PC-3 (cell line): Measurements from ENCODE around the gene DLG2. TPM values are rescaled to one million over a fixed set of nuclear protein-coding genes. Genes with fewer than 3 reads are reported as not detected.
"Not testable (repeated sequence)": the region's sequence is repeated elsewhere in the genome, so short reads cannot be mapped to it uniquely, and the experiment has no call there.

Experiments used
- ATAC-seq: fragments of 200-7000 bp; cut with Tn5 transposase; 2 replicates; pipeline ENCODE4 v1.9.1; 2020; ENCODE audit warnings: mild to moderate bottlenecking, moderate library complexity
- BruUV-seq: library from RNA; stranded (reverse); fragments of 400-500 nt; replicated peaks from 2 replicates; lab custom pipeline; 2021; lab: Mats Ljungman, UMichigan
- CTCF ChIA-PET: fragments of 300-600 bp; sonication (Branson Sonifier 250); formaldehyde crosslinking; loops from one replicate; lab custom pipeline; 2022; ENCODE audit warnings: antibody characterized with exemption; lab: Charles Lee
- POLR2A ChIA-PET: fragments of 300-600 bp; sonication (Branson Sonifier 250); formaldehyde crosslinking; loops from one replicate; lab custom pipeline; 2022; ENCODE audit warnings: antibody characterized with exemption; ENCODE audit not compliant: unreplicated experiment; lab: Charles Lee
- DNase-seq: peaks from one replicate; pipeline ENCODE4 v3.0.0-alpha.2; 2015
- H2AFZ ChIP-seq: fragments of 300-600 bp; sonication (generic); 2 replicates; pipeline ENCODE4 v1.6.0; 2016; ENCODE audit warnings: antibody characterized with exemption, low read length
- H3F3A ChIP-seq: fragments of 300-600 bp; sonication (generic); one replicate; pipeline ENCODE4 v1.6.0; 2017; ENCODE audit warnings: antibody characterized with exemption, low read length, control low read depth, mild to moderate bottlenecking; ENCODE audit not compliant: unreplicated experiment
- H3K27ac ChIP-seq: fragments of 300-600 bp; sonication (generic); 2 replicates; pipeline ENCODE4 v1.5.1; 2016; ENCODE audit warnings: mild to moderate bottlenecking, low read length
- H3K27me3 ChIP-seq: fragments of 300-600 bp; sonication (generic); 2 replicates; pipeline ENCODE4 v1.6.1; 2016; ENCODE audit warnings: low read length, mixed read lengths
- H3K36me3 ChIP-seq: fragments of 300-600 bp; sonication (generic); 2 replicates; pipeline ENCODE4 v1.6.1; 2016; ENCODE audit warnings: low read depth, mixed run types, low read length, mixed read lengths
- H3K4me1 ChIP-seq: fragments of 300-600 bp; sonication (generic); 2 replicates; pipeline ENCODE4 v1.5.1; 2016; ENCODE audit warnings: low read length; ENCODE audit not compliant: insufficient read depth
- H3K4me2 ChIP-seq: fragments of 300-600 bp; sonication (generic); 2 replicates; pipeline ENCODE4 v1.6.0; 2016; ENCODE audit warnings: low read length
- H3K4me3 ChIP-seq: fragments of 300-600 bp; sonication (generic); 2 replicates; pipeline ENCODE4 v1.5.1; 2016; ENCODE audit warnings: mild to moderate bottlenecking, low read length, mixed read lengths
- H3K79me2 ChIP-seq: fragments of 300-600 bp; sonication (generic); 2 replicates; pipeline ENCODE4 v1.6.1; 2017; ENCODE audit warnings: low read length, mixed read lengths
- H3K9ac ChIP-seq: fragments of 300-600 bp; sonication (generic); 2 replicates; pipeline ENCODE4 v1.6.0; 2016; ENCODE audit warnings: mild to moderate bottlenecking, low read length
- H3K9me2 ChIP-seq: fragments of 300-600 bp; sonication (generic); replicated peaks from 2 replicates; pipeline ENCODE4 v1.6.1; 2016; ENCODE audit warnings: mixed run types, low read length, mixed read lengths
- H3K9me3 ChIP-seq: fragments of 300-600 bp; sonication (generic); 2 replicates; pipeline ENCODE4 v1.6.1; 2016; ENCODE audit warnings: low read length, mixed read lengths
- H4K20me1 ChIP-seq: fragments of 300-600 bp; sonication (generic); 2 replicates; pipeline ENCODE4 v1.6.1; 2016; ENCODE audit warnings: low read length, mixed read lengths
- CTCF ChIP-seq: fragments of 300-600 bp; sonication (generic); conservative IDR thresholded peaks from 2 replicates; pipeline ENCODE4 v1.5.1; 2017; ENCODE audit warnings: antibody characterized with exemption, low read depth, mild to moderate bottlenecking, low read length
- EZH2 ChIP-seq: fragments of 300-600 bp; sonication (generic); IDR thresholded peaks from one replicate; pipeline ENCODE4 v1.6.1; 2017; ENCODE audit warnings: antibody characterized with exemption, mild to moderate bottlenecking, low read length; ENCODE audit not compliant: unreplicated experiment
- EZH2phosphoT487 ChIP-seq: fragments of 300-600 bp; sonication (generic); IDR thresholded peaks from 2 replicates; pipeline ENCODE4 v1.6.1; 2018; ENCODE audit warnings: mild to moderate bottlenecking, antibody characterized with exemption, low read length, borderline replicate concordance
- intact Hi-C: fragments of 100-400 bp; cut with micrococcal nuclease; formaldehyde crosslinking; loops from 2 replicates; pipeline ENCODE4 v1.9.0; 2023
- total RNA-seq: library from RNA; depleted of rRNA; stranded (reverse); fragments of >200 nt; gene quantifications from 2 replicates; pipeline ENCODE4 v1.2.3, GENCODE V29; 2014

Gene DLG2
- total RNA-seq, 1 experiment from 2014 or later = 0.58 TPM

- H2AFZ ChIP-seq = no peak overlapping the region
- peaks cover 56% of the 10 kb centered on the region for H4K20me1 ChIP-seq
- peaks cover 77% of the 10 kb centered on the region for H3K36me3 ChIP-seq
- POLR2A ChIA-PET = no interaction called here
- TF ChIP-seq CTCF (no peak), EZH2 (no peak), EZH2phosphoT487 (no peak)
- no peak overlapping the region for H3K9ac ChIP-seq
- H3K9me2 ChIP-seq = no peaks in the 10 kb centered on the region
- H3K79me2 ChIP-seq = peaks cover 68% of the 10 kb centered on the region
- H3K4me1 ChIP-seq = peaks cover 31% of the 10 kb centered on the region
- DNase-seq = no peak
- CTCF ChIA-PET = no interaction called here
- ATAC-seq = no peak
- H3K4me2 ChIP-seq = no peak overlapping the region
- intact Hi-C loops = no loop called here
- no TSS peak for BruUV-seq
- no peak overlapping the region for H3K4me3 ChIP-seq
- no peaks in the 10 kb centered on the region for H3K9me3 ChIP-seq
- H3K27me3 ChIP-seq = no peaks in the 10 kb centered on the region
- H3K27ac ChIP-seq = no peak overlapping the region
- no peaks in the 10 kb centered on the region for H3F3A ChIP-seq
Measured at GRCh38 chr11:85656777-85657176, 29.6 kb upstream of the DLG2 start.

- H4K20me1 ChIP-seq = peaks cover 32% of the 10 kb centered on the region
- H2AFZ ChIP-seq, H3K27ac ChIP-seq, ATAC-seq, intact Hi-C loops, H3K4me3 ChIP-seq, H3K4me2 ChIP-seq, BruUV-seq, H3K9me2 ChIP-seq, POLR2A ChIA-PET, H3F3A ChIP-seq, H3K9ac ChIP-seq, DNase-seq, H3K27me3 ChIP-seq, CTCF ChIA-PET, H3K9me3 ChIP-seq: not testable (repeated sequence)
- H3K4me1 ChIP-seq = peaks cover 19% of the 10 kb centered on the region
- H3K36me3 ChIP-seq = peaks cover 54% of the 10 kb centered on the region
- H3K79me2 ChIP-seq = peaks cover 55% of the 10 kb centered on the region
Measured at GRCh38 chr11:85654343-85654742, 27.2 kb upstream of the DLG2 start.

- no peak overlapping the region for H3K4me3 ChIP-seq
- H3K4me1 ChIP-seq = peaks cover 17% of the 10 kb centered on the region
- no peaks in the 10 kb centered on the region for H3K9me3 ChIP-seq
- no peaks in the 10 kb centered on the region for H3K9me2 ChIP-seq
- H3K4me2 ChIP-seq = no peak overlapping the region
- H3F3A ChIP-seq = no peaks in the 10 kb centered on the region
- no peaks in the 10 kb centered on the region for H3K27me3 ChIP-seq
- ChIA-PET CTCF (no interaction called here), POLR2A (no interaction called here)
- no peak overlapping the region for H3K27ac ChIP-seq
- TF ChIP-seq EZH2 (no peak), CTCF (no peak), EZH2phosphoT487 (no peak)
- no peak overlapping the region for H3K9ac ChIP-seq
- H3K36me3 ChIP-seq = peaks cover 39% of the 10 kb centered on the region
- H4K20me1 ChIP-seq = peaks cover 18% of the 10 kb centered on the region
- BruUV-seq = no TSS peak
- DNase-seq (no peak), ATAC-seq (no peak)
- no peak overlapping the region for H2AFZ ChIP-seq
- intact Hi-C loops = no loop called here
- peaks cover 54% of the 10 kb centered on the region for H3K79me2 ChIP-seq
Measured at GRCh38 chr11:85652786-85653447, 25.8 kb upstream of the DLG2 start.
